ENCODE results near the gene ANO3.

Gene ANO3

GRCh38 chr11:26539517-26539916, 207.6 kb downstream of the ANO3 start:
- in situ Hi-C loops (cut with MboI; ENCODE audit: low sequenced_read_pairs) = no loop called here
- no peaks in the 10 kb centered on the region for H3K27me3 ChIP-seq (ENCODE audit: low read depth)

GRCh38 chr11:26541870-26542269, 209.9 kb downstream of the ANO3 start:
- DNase-seq (ENCODE audit: low spot score in 2 of 2) = no peak
- no peaks in the 10 kb centered on the region for H3K9me3 ChIP-seq
- no peaks in the 10 kb centered on the region for H3K36me3 ChIP-seq (replicated peaks)
- H3K4me1 ChIP-seq = no peaks in the 10 kb centered on the region
- no peaks in the 10 kb centered on the region for H3K27me3 ChIP-seq (ENCODE audit: low read depth)
- H3K4me3 ChIP-seq = no peak overlapping the region
- in situ Hi-C loops (cut with MboI; ENCODE audit: low sequenced_read_pairs) = no loop called here

More at GRCh38 chr11:26539517-26539916, 207.6 kb downstream of the ANO3 start:
- no peaks in the 10 kb centered on the region for H3K36me3 ChIP-seq (replicated peaks)
- no peak for DNase-seq (ENCODE audit: low spot score in 2 of 2)
- no peak overlapping the region for H3K4me3 ChIP-seq
- H3K4me1 ChIP-seq = no peaks in the 10 kb centered on the region
- no peaks in the 10 kb centered on the region for H3K9me3 ChIP-seq

GRCh38 chr11:26549176-26549575, 217.2 kb downstream of the ANO3 start:
- Histone ChIP-seq H3K27me3 (ENCODE audit: low read depth) (peaks cover 3% of the 10 kb centered on the region; the same call in 1 of the 2 replicates), H3K4me3 (no peak overlapping the region), H3K9me3 (no peaks in the 10 kb centered on the region), H3K4me1 (no peaks in the 10 kb centered on the region), H3K36me3 (replicated peaks) (no peaks in the 10 kb centered on the region)
- in situ Hi-C loops (cut with MboI; ENCODE audit: low sequenced_read_pairs) = no loop called here
- DNase-seq (ENCODE audit: low spot score in 2 of 2) = no peak

- no peaks in the 10 kb centered on the region for H3K4me1 ChIP-seq
- DNase-seq (ENCODE audit: low spot score in 2 of 2) = no peak
- no peaks in the 10 kb centered on the region for H3K9me3 ChIP-seq
- in situ Hi-C loops (cut with MboI; ENCODE audit: low sequenced_read_pairs) = no loop called here
- no peak overlapping the region for H3K4me3 ChIP-seq
- H3K36me3 ChIP-seq (replicated peaks) = no peaks in the 10 kb centered on the region
- H3K27me3 ChIP-seq (ENCODE audit: low read depth) = peaks cover 3% of the 10 kb centered on the region; the same call in 1 of the 2 replicates
Measured at GRCh38 chr11:26550022-26550421, 218.1 kb downstream of the ANO3 start.

GRCh38 chr11:26551186-26551801, 219.4 kb downstream of the ANO3 start:
- no peaks in the 10 kb centered on the region for H3K9me3 ChIP-seq
- DNase-seq (ENCODE audit: low spot score in 2 of 2) = no peak
- H3K4me1 ChIP-seq = no peaks in the 10 kb centered on the region
- no peaks in the 10 kb centered on the region for H3K36me3 ChIP-seq (replicated peaks)
- peaks cover 10% of the 10 kb centered on the region for H3K27me3 ChIP-seq (ENCODE audit: low read depth)
- H3K4me3 ChIP-seq = no peak overlapping the region
- in situ Hi-C loops (cut with MboI; ENCODE audit: low sequenced_read_pairs) = no loop called here

- no peak for DNase-seq (ENCODE audit: low spot score in 2 of 2)
- Histone ChIP-seq H3K36me3 (replicated peaks) (no peaks in the 10 kb centered on the region), H3K4me1 (no peaks in the 10 kb centered on the region), H3K27me3 (ENCODE audit: low read depth) (peaks cover 10% of the 10 kb centered on the region), H3K4me3 (no peak overlapping the region), H3K9me3 (no peaks in the 10 kb centered on the region)
- in situ Hi-C loops (cut with MboI; ENCODE audit: low sequenced_read_pairs) = no loop called here
Measured at GRCh38 chr11:26553182-26553581, 221.3 kb downstream of the ANO3 start.

GRCh38 chr11:26554455-26554854, 222.5 kb downstream of the ANO3 start:
- Histone ChIP-seq H3K4me1 (no peaks in the 10 kb centered on the region), H3K4me3 (no peak overlapping the region), H3K9me3 (no peaks in the 10 kb centered on the region), H3K27me3 (ENCODE audit: low read depth) (peaks cover 10% of the 10 kb centered on the region), H3K36me3 (replicated peaks) (no peaks in the 10 kb centered on the region)
- DNase-seq (ENCODE audit: low spot score in 2 of 2) = no peak
- in situ Hi-C loops (cut with MboI; ENCODE audit: low sequenced_read_pairs) = no loop called here

- in situ Hi-C loops (cut with MboI; ENCODE audit: low sequenced_read_pairs) = no loop called here
- DNase-seq (ENCODE audit: low spot score in 2 of 2) = no peak
- H3K36me3 ChIP-seq (replicated peaks) = no peaks in the 10 kb centered on the region
- H3K9me3 ChIP-seq = no peaks in the 10 kb centered on the region
- no peak overlapping the region for H3K4me3 ChIP-seq
- H3K27me3 ChIP-seq (ENCODE audit: low read depth) = peaks cover 10% of the 10 kb centered on the region
- no peaks in the 10 kb centered on the region for H3K4me1 ChIP-seq
Measured at GRCh38 chr11:26556582-26556981, 224.7 kb downstream of the ANO3 start.

GRCh38 chr11:26557666-26558065, 225.7 kb downstream of the ANO3 start:
- peaks cover 10% of the 10 kb centered on the region for H3K27me3 ChIP-seq (ENCODE audit: low read depth)
- H3K4me3 ChIP-seq = no peak overlapping the region
- no peaks in the 10 kb centered on the region for H3K9me3 ChIP-seq
- H3K4me1 ChIP-seq = no peaks in the 10 kb centered on the region
- in situ Hi-C loops (cut with MboI; ENCODE audit: low sequenced_read_pairs) = no loop called here
- no peak for DNase-seq (ENCODE audit: low spot score in 2 of 2)
- H3K36me3 ChIP-seq (replicated peaks) = no peaks in the 10 kb centered on the region

- H3K9me3 ChIP-seq = no peaks in the 10 kb centered on the region
- no peaks in the 10 kb centered on the region for H3K36me3 ChIP-seq (replicated peaks)
- DNase-seq (ENCODE audit: low spot score in 2 of 2) = no peak
- H3K27me3 ChIP-seq (ENCODE audit: low read depth) = peaks cover 10% of the 10 kb centered on the region
- no peaks in the 10 kb centered on the region for H3K4me1 ChIP-seq
- in situ Hi-C loops (cut with MboI; ENCODE audit: low sequenced_read_pairs) = no loop called here
- H3K4me3 ChIP-seq = no peak overlapping the region
Measured at GRCh38 chr11:26558190-26558589, 226.3 kb downstream of the ANO3 start.

- peaks cover 2% of the 10 kb centered on the region; the same call in 1 of the 2 replicates for H3K27me3 ChIP-seq (ENCODE audit: low read depth)
- in situ Hi-C loops (cut with MboI; ENCODE audit: low sequenced_read_pairs) = no loop called here
- no peaks in the 10 kb centered on the region for H3K9me3 ChIP-seq
- no peak for DNase-seq (ENCODE audit: low spot score in 2 of 2)
- H3K4me1 ChIP-seq = no peaks in the 10 kb centered on the region
- no peaks in the 10 kb centered on the region for H3K36me3 ChIP-seq (replicated peaks)
- no peak overlapping the region for H3K4me3 ChIP-seq
Measured at GRCh38 chr11:26569646-26570045, 237.7 kb downstream of the ANO3 start.

GRCh38 chr11:26571861-26572654, 240.1 kb downstream of the ANO3 start, which contains the start of gene MUC15:
MUC15 (minus strand) TSS chr11:26572263; CDS start chr11:26567094, 5,169 bp downstream.
- no peaks in the 10 kb centered on the region for H3K36me3 ChIP-seq (replicated peaks)
- H3K9me3 ChIP-seq = no peaks in the 10 kb centered on the region
- in situ Hi-C loops (cut with MboI; ENCODE audit: low sequenced_read_pairs) = no loop called here
- H3K4me3 ChIP-seq = no peak within 1 kb of the TSS
- no peaks in the 10 kb centered on the region for H3K4me1 ChIP-seq
- DNase-seq (ENCODE audit: low spot score in 2 of 2) = no peak
- H3K27me3 ChIP-seq (ENCODE audit: low read depth) = peaks cover 2% of the 10 kb centered on the region; the same call in 1 of the 2 replicates

- Histone ChIP-seq H3K9me3 (no peaks in the 10 kb centered on the region), H3K36me3 (replicated peaks) (no peaks in the 10 kb centered on the region), H3K4me1 (no peaks in the 10 kb centered on the region), H3K27me3 (ENCODE audit: low read depth) (peaks cover 2% of the 10 kb centered on the region; the same call in 1 of the 2 replicates), H3K4me3 (no peak overlapping the region)
- DNase-seq (ENCODE audit: low spot score in 2 of 2) = no peak
- in situ Hi-C loops (cut with MboI; ENCODE audit: low sequenced_read_pairs) = no loop called here
Measured at GRCh38 chr11:26572770-26573402, 241.0 kb downstream of the ANO3 start.

- Histone ChIP-seq H3K9me3 (no peaks in the 10 kb centered on the region), H3K27me3 (ENCODE audit: low read depth) (peaks cover 2% of the 10 kb centered on the region; the same call in 1 of the 2 replicates), H3K4me1 (no peaks in the 10 kb centered on the region), H3K4me3 (no peak overlapping the region), H3K36me3 (replicated peaks) (no peaks in the 10 kb centered on the region)
- no peak for DNase-seq (ENCODE audit: low spot score in 2 of 2)
- in situ Hi-C loops (cut with MboI; ENCODE audit: low sequenced_read_pairs) = no loop called here
Measured at GRCh38 chr11:26573896-26574295, 242.0 kb downstream of the ANO3 start.

Data from HAP-1 (cell line).